H1 (cell line): Measurements from ENCODE around the gene SPG7. TPM values are rescaled to one million over a fixed set of nuclear protein-coding genes. Genes with fewer than 3 reads are reported as not detected.

ENCODE experiments used
- ASH2L ChIP-seq: fragments of 200-600, 300-600 bp; sonication (generic); IDR thresholded peaks from one replicate; pipeline ENCODE4 v1.7.1; 2017; ENCODE audit warnings: low read length
- E2F6 ChIP-seq: IDR thresholded peaks from 2 replicates; pipeline ENCODE4 v1.6.1; 2012; ENCODE audit warnings: inconsistent platforms
- POLR2AphosphoS5 ChIP-seq: IDR thresholded peaks from 2 replicates; pipeline ENCODE4 v1.6.1; 2011; ENCODE audit warnings: low read depth, low read length
- SP1 ChIP-seq: IDR thresholded peaks from 2 replicates; pipeline ENCODE4 v1.6.1; 2011; ENCODE audit warnings: low read depth, low read length
- SUZ12 ChIP-seq: fragments of 200-600 bp; sonication (generic); IDR thresholded peaks from 2 replicates; pipeline ENCODE4 v1.6.1; 2012; ENCODE audit warnings: mild to moderate bottlenecking, inconsistent platforms, low read length, moderate library complexity, mixed read lengths
- TCF12 ChIP-seq: IDR thresholded peaks from 2 replicates; pipeline ENCODE4 v1.6.1; 2011; ENCODE audit warnings: low read depth, mild to moderate bottlenecking, low read length
- polyA plus RNA-seq, 7 experiments: library from polyadenylated mRNA; depleted of rRNA in 3 of 7; stranded (reverse) in 5 of 7; unstranded in 2 of 7; fragments of >200 nt in 5 of 7; fragments of 200-250 nt in 2 of 7; gene quantifications; 1 replicate in 5 of 7; 2 replicates in 1 of 7; 4 replicates in 1 of 7; pipeline versions ENCODE4 v1.2.1 to v1.2.3, GENCODE V29; 2011 to 2013; ENCODE audit warnings: missing spikeins in 2 of 7, mixed read lengths in 2 of 7
- total RNA-seq: library from RNA; stranded (reverse); fragmentation: NEBNext Ultra II Directional; extraction: Animal tissue kit (Norgen Biotek cat#: 25700); gene quantifications from 2 replicates; pipeline ENCODE4 v1.2.1, GENCODE V29; 2021

The SPG7 gene
- total and polyA plus RNA-seq, 2 of the 8 experiments (the other 6 are each of a cell fraction or from before 2014, with no cell fraction given) = 72.1 to 113 TPM

DNA sequence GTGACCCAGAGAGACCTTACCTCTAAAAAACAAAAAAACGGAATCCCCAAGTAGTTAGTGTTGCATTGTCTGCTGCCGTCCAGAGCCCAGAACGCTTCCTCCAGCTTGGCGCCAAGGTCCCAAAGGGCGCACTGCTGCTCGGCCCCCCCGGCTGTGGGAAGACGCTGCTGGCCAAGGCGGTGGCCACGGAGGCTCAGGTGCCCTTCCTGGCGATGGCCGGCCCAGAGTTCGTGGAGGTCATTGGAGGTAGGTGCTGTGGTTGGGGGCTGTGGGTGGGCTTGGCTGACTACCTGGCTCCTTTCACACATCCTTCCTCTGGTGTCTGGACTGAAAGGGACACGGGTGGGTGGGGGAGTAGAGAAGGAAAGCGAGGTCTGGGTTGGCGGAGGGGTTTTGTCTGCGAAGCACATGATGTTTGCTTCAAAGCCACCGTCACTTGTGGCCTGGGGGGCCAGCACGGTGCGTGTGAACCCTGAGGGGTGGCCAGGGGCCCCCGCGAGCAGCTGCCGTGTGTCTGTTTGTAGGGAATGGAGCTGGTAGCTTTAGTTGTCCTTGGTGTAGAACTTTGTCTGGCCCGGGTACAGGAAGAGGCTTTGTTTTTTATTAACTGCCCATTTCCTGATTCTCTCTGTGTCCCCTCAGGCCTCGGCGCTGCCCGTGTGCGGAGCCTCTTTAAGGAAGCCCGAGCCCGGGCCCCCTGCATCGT is 23.8 kb downstream of the SPG7 start (continued):
- TF ChIP-seq TCF12 (no peak), SP1 (no peak), POLR2AphosphoS5 (no peak), E2F6 (no peak), SUZ12 (no peak), ASH2L (no peak)
